B cell (primary cell): Measurements from ENCODE around the gene ULK1.

Experiments used
- EZH2 ChIP-seq: IDR thresholded peaks from 2 replicates; pipeline ENCODE4 v1.6.1; 2012; ENCODE audit warnings: borderline replicate concordance, low read depth, mild to moderate bottlenecking, moderate library complexity, low read length; ENCODE audit not compliant: insufficient read depth, poor library complexity, severe bottlenecking
- TF ChIP-seq, protein P1 (sequence below): fragments of 200-600 bp; IDR thresholded peaks from one replicate; pipeline ENCODE4 v1.8.0; 2022; ENCODE audit warnings: antibody characterized with exemption, mild to moderate bottlenecking

DNA sequence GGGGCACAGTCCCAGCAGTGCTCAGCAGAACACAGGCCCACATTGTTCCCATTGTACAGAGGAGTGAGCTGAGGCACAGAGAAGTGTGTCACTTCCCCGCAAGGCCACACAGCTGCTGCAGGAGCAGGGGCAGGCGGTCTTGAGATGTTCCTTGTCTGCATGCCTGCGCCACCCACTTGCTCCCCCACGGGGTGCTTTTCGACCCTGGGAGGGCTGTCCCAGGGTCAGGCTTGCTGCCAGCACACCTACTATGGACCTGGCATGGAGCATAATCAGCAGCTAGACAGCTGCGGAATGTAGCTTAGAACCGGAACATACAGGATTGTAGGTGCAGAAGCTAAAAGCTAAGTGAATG lies 47.5 kb downstream of the ULK1 start:
- TF ChIP-seq, protein P1, sequence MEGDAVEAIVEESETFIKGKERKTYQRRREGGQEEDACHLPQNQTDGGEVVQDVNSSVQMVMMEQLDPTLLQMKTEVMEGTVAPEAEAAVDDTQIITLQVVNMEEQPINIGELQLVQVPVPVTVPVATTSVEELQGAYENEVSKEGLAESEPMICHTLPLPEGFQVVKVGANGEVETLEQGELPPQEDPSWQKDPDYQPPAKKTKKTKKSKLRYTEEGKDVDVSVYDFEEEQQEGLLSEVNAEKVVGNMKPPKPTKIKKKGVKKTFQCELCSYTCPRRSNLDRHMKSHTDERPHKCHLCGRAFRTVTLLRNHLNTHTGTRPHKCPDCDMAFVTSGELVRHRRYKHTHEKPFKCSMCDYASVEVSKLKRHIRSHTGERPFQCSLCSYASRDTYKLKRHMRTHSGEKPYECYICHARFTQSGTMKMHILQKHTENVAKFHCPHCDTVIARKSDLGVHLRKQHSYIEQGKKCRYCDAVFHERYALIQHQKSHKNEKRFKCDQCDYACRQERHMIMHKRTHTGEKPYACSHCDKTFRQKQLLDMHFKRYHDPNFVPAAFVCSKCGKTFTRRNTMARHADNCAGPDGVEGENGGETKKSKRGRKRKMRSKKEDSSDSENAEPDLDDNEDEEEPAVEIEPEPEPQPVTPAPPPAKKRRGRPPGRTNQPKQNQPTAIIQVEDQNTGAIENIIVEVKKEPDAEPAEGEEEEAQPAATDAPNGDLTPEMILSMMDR: no peak
- TF ChIP-seq EZH2: no peak
